Measurements from ENCODE around the gene CILP2. TPM values are rescaled to one million over a fixed set of nuclear protein-coding genes. Genes with fewer than 3 reads are reported as not detected.

The CILP2 gene
- total and polyA plus RNA-seq, 2 donors (not counting 1 experiment from before 2014, with no cell fraction given): 0.10 to 0.66 TPM

DNA sequence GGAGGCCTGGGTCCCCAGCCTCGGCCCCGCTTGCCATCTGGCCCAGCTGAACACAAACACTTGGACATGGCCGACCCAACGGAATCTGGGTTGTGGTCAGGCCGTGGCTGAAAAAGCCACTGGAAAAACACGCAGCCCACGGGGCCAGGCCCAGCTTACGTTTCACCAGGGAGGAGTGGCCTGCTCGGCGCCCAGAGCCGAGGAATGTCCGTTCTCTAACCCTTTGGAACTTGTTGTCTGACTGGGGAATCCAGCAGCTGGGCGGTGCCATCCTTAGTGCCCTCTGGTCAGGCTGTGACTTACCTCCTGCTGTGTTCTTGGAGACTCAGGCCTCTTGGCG is 13.8 kb downstream of the CILP2 start:
- Histone ChIP-seq H4K20me1 (ENCODE audit: control insufficient read depth, extremely low read depth, insufficient read depth, low read length) (no peaks in the 10 kb centered on the region), H3K4me3 (replicated peaks in 1 of 4; ENCODE audit: control extremely low read depth in 1 of 4, insufficient read depth in 1 of 4, low read depth in 3 of 4, low read length in 4 of 4) (no peak overlapping the region), H2AFZ (ENCODE audit: low read length) (no peak overlapping the region), H3K9me3 (ENCODE audit: control insufficient read depth, insufficient read depth, low read depth, low read length) (no peaks in the 10 kb centered on the region), H3K79me2 (ENCODE audit: control insufficient read depth, insufficient read depth, low read length) (no peaks in the 10 kb centered on the region), H3K36me3 (ENCODE audit: control insufficient read depth, insufficient read depth, low read length) (no peaks in the 10 kb centered on the region), H3K4me2 (ENCODE audit: extremely low read depth, insufficient read depth, low read length) (no peak overlapping the region), H3K4me1 (ENCODE audit: control insufficient read depth, extremely low read depth, insufficient read depth, low read length) (no peaks in the 10 kb centered on the region), H3K9ac (ENCODE audit: insufficient read depth, low read length) (no peak overlapping the region), H3K27me3 (ENCODE audit: control insufficient read depth, insufficient read depth, low read length) (peaks cover 7% of the 10 kb centered on the region), H3K27ac (ENCODE audit: insufficient read depth, low read length) (no peak overlapping the region)
- TF ChIP-seq CTCF (conservative IDR thresholded peaks at IDR 0.05 in 1 of 2, IDR thresholded peaks at IDR 0.05 in 1 of 2; ENCODE audit: low read depth in 1 of 2, low read length in 2 of 2) (no peak), EZH2 (IDR thresholded peaks at IDR 0.05; ENCODE audit: low read length, missing control alignments) (no peak)
- DNase-seq (ENCODE audit: low read depth in 2 of 2): peak in 1 of 2 donors; percentile 74

DNA sequence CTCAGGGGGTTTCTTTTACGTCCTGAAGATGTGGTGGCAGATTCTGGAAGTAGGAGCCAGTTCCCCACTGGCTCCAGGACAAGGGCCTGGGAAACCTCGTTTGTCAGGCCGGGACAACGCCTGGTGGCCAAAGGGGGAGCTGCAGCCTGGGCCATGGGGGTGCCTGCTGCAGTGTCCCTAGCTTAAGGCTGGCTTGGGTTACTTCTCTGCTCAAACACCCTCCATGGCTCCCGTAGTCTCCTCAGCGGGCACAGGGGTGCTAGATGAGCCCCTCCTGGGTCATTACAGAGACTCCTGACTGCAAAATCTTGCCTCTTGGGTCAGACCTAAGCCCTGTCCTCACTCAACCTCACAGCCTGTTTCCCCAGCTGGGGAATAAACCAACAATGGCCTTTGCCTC is 14.7 kb downstream of the CILP2 start:
- H4K20me1 ChIP-seq (ENCODE audit: control insufficient read depth, extremely low read depth, insufficient read depth, low read length): no peaks in the 10 kb centered on the region
- H3K27me3 ChIP-seq (ENCODE audit: control insufficient read depth, insufficient read depth, low read length): peaks cover 7% of the 10 kb centered on the region
- no peak overlapping the region for H3K9ac ChIP-seq (ENCODE audit: insufficient read depth, low read length)
- no peak overlapping the region for H3K27ac ChIP-seq (ENCODE audit: insufficient read depth, low read length)
- no peaks in the 10 kb centered on the region for H3K36me3 ChIP-seq (ENCODE audit: control insufficient read depth, insufficient read depth, low read length)
- H2AFZ ChIP-seq (ENCODE audit: low read length): no peak overlapping the region
- DNase-seq (ENCODE audit: low read depth in 2 of 2): peak; percentile 21 to 29
- no peaks in the 10 kb centered on the region for H3K4me1 ChIP-seq (ENCODE audit: control insufficient read depth, extremely low read depth, insufficient read depth, low read length)
- H3K4me3 ChIP-seq (replicated peaks in 1 of 4; ENCODE audit: control extremely low read depth in 1 of 4, insufficient read depth in 1 of 4, low read depth in 3 of 4, low read length in 4 of 4): no peak overlapping the region
- H3K79me2 ChIP-seq (ENCODE audit: control insufficient read depth, insufficient read depth, low read length): no peaks in the 10 kb centered on the region
- H3K4me2 ChIP-seq (ENCODE audit: extremely low read depth, insufficient read depth, low read length): no peak overlapping the region
- H3K9me3 ChIP-seq (ENCODE audit: control insufficient read depth, insufficient read depth, low read depth, low read length): no peaks in the 10 kb centered on the region
- TF ChIP-seq CTCF (conservative IDR thresholded peaks at IDR 0.05 in 1 of 2, IDR thresholded peaks at IDR 0.05 in 1 of 2; ENCODE audit: low read depth in 1 of 2, low read length in 2 of 2) (peak; percentile 52 to 76), EZH2 (IDR thresholded peaks at IDR 0.05; ENCODE audit: low read length, missing control alignments) (no peak)

DNA sequence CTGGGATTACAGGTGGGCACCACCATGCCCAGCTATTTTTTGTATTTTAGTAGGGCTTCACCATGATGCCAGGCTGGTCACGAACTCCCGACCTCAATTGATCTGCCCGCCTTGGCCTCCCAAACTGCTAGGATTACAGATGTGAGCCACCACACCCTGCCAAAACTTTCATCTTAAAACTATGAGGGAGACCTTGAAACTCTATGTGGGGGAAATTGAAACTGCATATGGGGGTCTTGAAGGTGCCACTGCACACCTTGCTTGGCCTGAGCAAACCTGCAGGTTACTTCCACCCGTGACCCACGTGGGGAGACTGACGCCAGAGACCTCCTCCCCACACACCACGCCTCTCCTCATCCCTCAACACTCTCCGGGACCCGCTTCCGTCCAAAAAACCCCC is 15.6 kb downstream of the CILP2 start:
- H3K9me3 ChIP-seq (ENCODE audit: control insufficient read depth, insufficient read depth, low read depth, low read length): no peaks in the 10 kb centered on the region
- no peak overlapping the region for H3K9ac ChIP-seq (ENCODE audit: insufficient read depth, low read length)

More for the DNA sequence above, 15.6 kb downstream of the CILP2 start:
- Histone ChIP-seq H3K27me3 (ENCODE audit: control insufficient read depth, insufficient read depth, low read length) (peaks cover 4% of the 10 kb centered on the region), H3K4me1 (ENCODE audit: control insufficient read depth, extremely low read depth, insufficient read depth, low read length) (no peaks in the 10 kb centered on the region), H3K4me2 (ENCODE audit: extremely low read depth, insufficient read depth, low read length) (no peak overlapping the region), H3K27ac (ENCODE audit: insufficient read depth, low read length) (no peak overlapping the region), H3K4me3 (replicated peaks in 1 of 4; ENCODE audit: control extremely low read depth in 1 of 4, insufficient read depth in 1 of 4, low read depth in 3 of 4, low read length in 4 of 4) (no peak overlapping the region), H4K20me1 (ENCODE audit: control insufficient read depth, extremely low read depth, insufficient read depth, low read length) (no peaks in the 10 kb centered on the region), H3K36me3 (ENCODE audit: control insufficient read depth, insufficient read depth, low read length) (no peaks in the 10 kb centered on the region), H3K79me2 (ENCODE audit: control insufficient read depth, insufficient read depth, low read length) (no peaks in the 10 kb centered on the region), H2AFZ (ENCODE audit: low read length) (no peak overlapping the region)
- no peak for DNase-seq (ENCODE audit: low read depth in 2 of 2)
- TF ChIP-seq EZH2 (IDR thresholded peaks at IDR 0.05; ENCODE audit: low read length, missing control alignments) (no peak), CTCF (conservative IDR thresholded peaks at IDR 0.05 in 1 of 2, IDR thresholded peaks at IDR 0.05 in 1 of 2; ENCODE audit: low read depth in 1 of 2, low read length in 2 of 2) (no peak)

All from fibroblast of lung (primary cell).